Glutamatergic neuron (in vitro differentiated cells): ENCODE measurements around the gene EYA4. TPM values are rescaled to one million over a fixed set of nuclear protein-coding genes. Genes with fewer than 3 reads are reported as not detected.

Source experiments
- DNase-seq: peaks from one replicate; pipeline ENCODE4 v3.0.0; 2022
- H3K27ac Mint-ChIP-seq: one replicate; pipeline ENCODE4 v1.8.0; 2020; ENCODE audit warnings: mild to moderate bottlenecking, mixed read lengths, inconsistent platforms; ENCODE audit not compliant: unreplicated experiment
- H3K27me3 Mint-ChIP-seq: one replicate; pipeline ENCODE4 v1.8.0; 2020; ENCODE audit warnings: mild to moderate bottlenecking, moderate library complexity, mixed read lengths, inconsistent platforms; ENCODE audit not compliant: unreplicated experiment
- H3K36me3 Mint-ChIP-seq: one replicate; pipeline ENCODE4 v1.8.0; 2020; ENCODE audit warnings: mild to moderate bottlenecking, mixed read lengths, inconsistent platforms; ENCODE audit not compliant: unreplicated experiment
- H3K4me1 Mint-ChIP-seq: one replicate; pipeline ENCODE4 v1.8.0; 2020; ENCODE audit warnings: mild to moderate bottlenecking, low read depth, mixed read lengths, inconsistent platforms; ENCODE audit not compliant: unreplicated experiment
- H3K4me3 Mint-ChIP-seq: one replicate; pipeline ENCODE4 v1.8.0; 2020; ENCODE audit warnings: mild to moderate bottlenecking, mixed read lengths, inconsistent platforms; ENCODE audit not compliant: unreplicated experiment
- H3K9me3 Mint-ChIP-seq: one replicate; pipeline ENCODE4 v1.8.0; 2020; ENCODE audit warnings: mild to moderate bottlenecking, moderate library complexity, mixed read lengths, inconsistent platforms; ENCODE audit not compliant: unreplicated experiment
- total RNA-seq: library from RNA; stranded (reverse); fragmentation: NEBNext Ultra II Directional; extraction: Animal tissue kit (Norgen Biotek cat#: 25700); gene quantifications from one replicate; pipeline ENCODE4 v1.2.1, GENCODE V29; 2021; ENCODE audit not compliant: unreplicated experiment
- TF ChIP-seq, protein P1 (sequence below): fragments of 200-600 bp; sonication (generic); IDR thresholded peaks from one replicate; pipeline ENCODE4 v1.5.0; 2021; ENCODE audit not compliant: partially characterized antibody, unreplicated experiment

Gene EYA4
- total RNA-seq, 1 donor from 2014 or later: not detected

DNA sequence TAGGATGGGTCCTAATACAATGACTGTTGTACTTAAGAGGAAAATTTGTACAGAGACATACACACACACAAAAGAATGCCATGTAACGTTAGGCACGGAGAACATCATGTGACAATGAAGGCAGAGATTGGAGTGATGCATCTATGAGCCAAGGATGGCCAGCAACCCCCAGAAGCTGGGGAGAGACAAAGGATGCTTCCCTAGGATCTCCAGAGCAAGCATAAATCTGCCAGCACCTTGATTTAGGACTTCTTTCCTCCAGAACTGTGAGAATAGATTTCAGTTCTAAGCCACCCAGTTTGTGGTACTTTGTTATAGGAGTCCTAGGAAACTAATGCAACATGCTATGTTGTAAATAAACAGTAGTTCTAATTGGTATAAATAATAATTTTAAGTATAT, 25.0 kb downstream of the EYA4 start:
- H3K9me3 Mint-ChIP-seq: no peaks in the 10 kb centered on the region
- DNase-seq: no peak
- no peaks in the 10 kb centered on the region for H3K4me1 Mint-ChIP-seq
- H3K36me3 Mint-ChIP-seq: no peaks in the 10 kb centered on the region
- no peak overlapping the region for H3K4me3 Mint-ChIP-seq
- no peaks in the 10 kb centered on the region for H3K27me3 Mint-ChIP-seq
- H3K27ac Mint-ChIP-seq: no peak overlapping the region
- TF ChIP-seq, protein P1, sequence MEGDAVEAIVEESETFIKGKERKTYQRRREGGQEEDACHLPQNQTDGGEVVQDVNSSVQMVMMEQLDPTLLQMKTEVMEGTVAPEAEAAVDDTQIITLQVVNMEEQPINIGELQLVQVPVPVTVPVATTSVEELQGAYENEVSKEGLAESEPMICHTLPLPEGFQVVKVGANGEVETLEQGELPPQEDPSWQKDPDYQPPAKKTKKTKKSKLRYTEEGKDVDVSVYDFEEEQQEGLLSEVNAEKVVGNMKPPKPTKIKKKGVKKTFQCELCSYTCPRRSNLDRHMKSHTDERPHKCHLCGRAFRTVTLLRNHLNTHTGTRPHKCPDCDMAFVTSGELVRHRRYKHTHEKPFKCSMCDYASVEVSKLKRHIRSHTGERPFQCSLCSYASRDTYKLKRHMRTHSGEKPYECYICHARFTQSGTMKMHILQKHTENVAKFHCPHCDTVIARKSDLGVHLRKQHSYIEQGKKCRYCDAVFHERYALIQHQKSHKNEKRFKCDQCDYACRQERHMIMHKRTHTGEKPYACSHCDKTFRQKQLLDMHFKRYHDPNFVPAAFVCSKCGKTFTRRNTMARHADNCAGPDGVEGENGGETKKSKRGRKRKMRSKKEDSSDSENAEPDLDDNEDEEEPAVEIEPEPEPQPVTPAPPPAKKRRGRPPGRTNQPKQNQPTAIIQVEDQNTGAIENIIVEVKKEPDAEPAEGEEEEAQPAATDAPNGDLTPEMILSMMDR: no peak

DNA sequence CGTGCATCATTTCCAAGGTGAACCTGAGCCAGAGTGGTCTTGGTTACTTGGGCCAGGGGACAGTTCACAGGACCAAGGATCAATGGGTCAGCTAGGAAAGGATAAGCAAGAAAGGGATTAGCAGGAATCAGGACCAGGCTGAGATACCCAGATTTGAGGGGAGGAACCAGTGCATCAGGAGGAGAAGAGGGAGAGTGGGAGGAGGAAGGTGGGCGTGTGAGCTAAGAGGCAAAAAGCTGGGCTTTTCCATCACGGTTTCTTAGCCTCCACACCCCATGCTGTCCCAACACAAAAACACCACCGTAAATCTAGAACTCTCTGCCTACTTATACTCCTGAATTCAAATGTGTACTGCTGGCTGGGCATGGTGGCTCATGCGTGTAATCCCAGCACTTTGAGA, 27.5 kb downstream of the EYA4 start:
- Mint-ChIP-seq H3K27me3 (no peaks in the 10 kb centered on the region), H3K9me3 (no peaks in the 10 kb centered on the region), H3K4me1 (no peaks in the 10 kb centered on the region), H3K36me3 (no peaks in the 10 kb centered on the region), H3K27ac (no peak overlapping the region), H3K4me3 (no peak overlapping the region)
- TF ChIP-seq, protein P1: no peak
- DNase-seq: no peak

- Mint-ChIP-seq H3K9me3 (no peaks in the 10 kb centered on the region), H3K4me3 (no peak overlapping the region), H3K27ac (no peak overlapping the region), H3K36me3 (no peaks in the 10 kb centered on the region), H3K27me3 (no peaks in the 10 kb centered on the region), H3K4me1 (peaks cover 4% of the 10 kb centered on the region)
- DNase-seq: no peak
- TF ChIP-seq, protein P1: no peak
These were observed 33.7 kb downstream of the EYA4 start for GRCh38 chr6:133274813-133275212.

DNA sequence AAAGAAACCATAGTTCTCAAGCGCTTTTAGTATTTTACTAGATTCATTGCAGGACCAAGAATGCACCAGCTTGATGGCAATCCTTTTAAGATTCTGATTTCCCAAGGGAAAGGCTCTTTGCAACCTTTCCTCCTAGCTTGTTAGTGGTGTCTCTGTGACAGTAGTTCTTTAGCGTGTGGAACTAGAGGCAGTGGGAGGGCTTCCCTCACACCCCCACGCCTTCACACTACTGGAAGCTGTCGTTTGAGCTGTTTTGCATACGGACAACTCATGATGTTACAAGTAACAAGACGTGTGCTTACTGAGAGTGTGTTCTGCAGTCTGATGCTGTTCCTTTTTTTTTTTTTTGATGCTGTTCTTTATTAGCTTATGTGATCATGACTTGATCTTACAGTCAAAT, 34.1 kb downstream of the EYA4 start:
- Mint-ChIP-seq H3K9me3 (no peaks in the 10 kb centered on the region), H3K27ac (no peak overlapping the region), H3K36me3 (no peaks in the 10 kb centered on the region), H3K27me3 (no peaks in the 10 kb centered on the region), H3K4me1 (peaks cover 4% of the 10 kb centered on the region), H3K4me3 (no peak overlapping the region)
- no peak for DNase-seq
- TF ChIP-seq, protein P1: no peak

DNA sequence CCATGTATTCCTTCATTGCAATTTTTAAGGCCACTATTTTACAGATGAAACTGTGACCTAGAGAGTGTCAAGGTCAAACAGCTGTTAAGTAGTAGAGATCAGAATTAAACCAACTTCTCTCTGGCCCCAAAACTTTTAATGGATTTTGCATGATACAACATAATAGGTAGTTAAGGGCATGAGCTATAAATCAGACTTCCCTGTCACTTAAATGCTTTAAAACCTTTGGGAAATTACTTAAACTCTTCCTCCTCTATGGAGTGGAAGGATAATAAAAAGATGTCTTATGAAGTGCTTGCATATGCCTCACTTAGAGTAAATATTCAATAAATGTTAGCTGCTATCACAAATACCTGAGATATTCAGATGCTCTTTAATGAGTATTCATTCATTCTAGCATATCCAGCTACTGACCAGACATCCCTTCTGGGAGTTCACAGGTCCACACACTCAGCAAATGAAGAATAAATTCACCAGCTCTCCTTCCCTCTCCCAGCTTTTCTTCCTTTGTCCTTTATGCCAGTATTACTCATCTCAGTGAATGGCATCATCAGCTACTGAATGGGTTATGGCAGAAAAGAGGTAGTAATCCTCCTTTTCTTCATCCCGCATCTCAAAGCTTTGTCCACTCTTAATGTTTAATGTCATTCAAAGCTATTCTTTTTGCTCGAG, 36.2 kb downstream of the EYA4 start:
- TF ChIP-seq, protein P1: no peak
- peaks cover 2% of the 10 kb centered on the region for H3K27me3 Mint-ChIP-seq
- H3K36me3 Mint-ChIP-seq: no peaks in the 10 kb centered on the region
- DNase-seq: no peak
- no peaks in the 10 kb centered on the region for H3K9me3 Mint-ChIP-seq
- H3K4me1 Mint-ChIP-seq: peaks cover 4% of the 10 kb centered on the region
- no peak overlapping the region for H3K4me3 Mint-ChIP-seq
- H3K27ac Mint-ChIP-seq: no peak overlapping the region
